LoVo (cell line): ENCODE data around the gene GMIP.

Experiments
- DNase-seq: peaks from one replicate; pipeline ENCODE4 v3.0.0-alpha.2; 2016; ENCODE audit warnings: low spot score

Gene GMIP

DNA sequence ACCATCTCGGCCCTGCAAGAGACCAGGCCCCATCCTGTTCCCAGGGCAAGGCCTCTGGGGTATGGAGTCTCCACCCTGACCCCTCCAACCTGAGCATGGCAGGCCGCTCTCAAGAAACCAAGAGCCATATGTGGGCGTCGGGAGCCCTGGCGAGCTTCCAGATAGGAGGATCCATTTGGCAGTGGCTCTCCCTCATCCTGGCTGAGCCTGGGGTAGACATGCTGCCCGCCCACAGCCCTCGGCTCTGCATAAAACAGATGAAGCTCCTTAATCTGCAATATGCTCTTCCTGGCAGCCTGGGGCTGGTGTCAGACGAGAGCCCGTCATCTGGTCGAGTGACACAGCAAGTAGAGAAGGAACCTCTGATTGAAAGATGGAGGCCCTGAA is 13.9 kb upstream of the GMIP start:
- no peak for DNase-seq

DNA sequence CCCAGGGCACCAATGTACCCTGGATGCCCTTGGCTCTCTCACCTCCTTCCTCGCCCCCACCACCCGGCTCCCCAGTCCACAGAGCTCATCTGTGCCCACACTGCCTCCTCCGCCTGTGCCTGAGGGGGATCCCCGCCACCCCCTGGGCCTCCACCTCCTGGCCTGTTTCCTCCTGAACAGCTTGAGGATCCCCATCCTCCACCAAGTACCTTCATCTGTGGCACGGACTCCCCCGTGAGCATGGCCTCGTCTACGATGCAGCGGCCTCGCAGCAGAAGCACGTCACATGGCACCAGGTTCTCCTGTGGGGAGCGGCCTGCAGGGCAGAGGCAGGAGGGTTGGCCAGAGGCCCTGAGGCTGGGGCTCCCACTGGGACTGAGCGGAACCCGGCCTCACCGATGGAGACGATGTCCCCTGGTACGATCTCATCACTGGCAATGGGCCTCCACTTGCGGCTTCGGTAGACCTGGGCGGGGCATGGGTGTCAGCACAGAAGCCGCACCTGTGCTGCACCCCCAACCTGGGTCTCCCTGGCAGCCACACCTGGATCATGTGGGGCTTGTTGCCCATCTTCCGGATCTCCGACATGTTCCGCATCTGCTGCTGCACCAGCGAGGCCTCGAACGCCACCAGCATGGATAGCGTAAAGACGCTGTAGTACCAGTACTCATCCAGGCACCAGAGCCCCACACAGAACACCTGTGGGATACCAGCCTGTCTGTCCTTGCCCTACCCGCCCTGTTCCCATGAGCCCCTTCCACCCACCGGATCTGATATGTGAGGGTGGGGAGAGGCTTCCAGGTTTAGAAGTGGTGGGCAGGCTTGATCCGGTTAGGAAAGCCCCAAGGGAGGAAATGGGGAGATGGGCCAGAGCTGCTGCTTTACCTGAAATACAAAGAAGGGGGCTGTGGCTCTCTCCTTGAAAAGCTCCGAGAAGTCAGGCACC is 13.3 kb upstream of the GMIP start:
- DNase-seq, result no peak

DNA sequence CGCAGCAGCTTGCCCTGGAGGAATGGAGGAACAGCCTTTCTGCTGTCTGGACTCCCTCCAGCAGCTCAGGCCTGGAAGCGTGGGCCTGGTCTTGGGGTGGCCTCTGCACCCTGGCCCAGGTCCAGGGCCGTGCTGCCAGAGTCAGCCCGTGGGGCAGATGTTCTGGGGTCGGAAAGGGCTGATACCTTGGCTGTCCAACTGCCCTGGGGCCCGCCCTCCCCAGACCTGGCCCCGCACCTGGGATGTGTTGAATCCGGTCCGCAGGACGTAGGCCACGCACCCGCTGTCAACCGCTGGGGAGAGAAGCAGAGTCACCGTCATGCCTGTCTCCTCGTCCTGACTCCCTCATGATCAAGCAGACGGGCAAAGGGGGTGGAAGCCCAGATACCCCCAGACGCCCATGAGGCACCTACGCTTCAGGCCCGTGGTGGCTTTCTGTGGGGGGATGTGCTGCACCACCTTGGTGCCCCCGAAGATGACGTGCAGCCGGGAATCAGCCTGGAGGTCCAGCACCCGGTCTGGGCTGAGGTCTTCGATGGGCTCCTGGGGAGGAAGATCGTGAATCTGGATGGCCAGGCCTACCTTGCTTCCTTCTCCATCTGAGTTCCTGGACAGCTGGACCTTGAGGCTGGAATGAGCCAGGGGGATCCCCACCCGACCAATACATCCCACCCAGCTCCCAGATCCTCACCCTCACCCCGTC is 12.3 kb upstream of the GMIP start:
- DNase-seq, result no peak

DNA sequence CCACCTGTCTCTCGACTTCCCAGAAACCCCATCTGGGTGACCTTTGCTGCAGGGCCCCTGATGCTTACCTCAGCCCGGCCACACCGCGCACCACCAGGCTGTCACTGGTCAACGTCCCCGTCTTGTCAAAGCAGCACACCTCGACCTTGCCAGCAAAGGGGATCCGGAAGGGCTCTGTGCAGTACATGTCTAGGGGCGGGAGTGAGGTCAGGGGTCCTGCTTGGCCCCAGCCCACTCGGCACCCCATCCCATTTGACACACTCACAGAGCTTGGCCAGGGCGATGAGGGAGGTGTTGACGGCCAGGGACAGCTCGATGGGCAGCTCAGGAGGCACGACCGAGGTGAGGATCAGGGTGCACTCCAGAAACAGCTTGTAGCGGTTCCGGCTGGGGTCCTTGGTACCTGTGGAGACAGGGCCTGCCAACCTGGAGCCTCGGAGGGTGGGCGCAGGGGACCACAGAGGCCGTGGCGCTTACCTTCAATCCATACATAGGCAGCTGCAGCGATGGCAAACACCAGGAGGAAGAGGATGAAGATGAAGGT is 11.7 kb upstream of the GMIP start:
- DNase-seq, result no peak

DNA sequence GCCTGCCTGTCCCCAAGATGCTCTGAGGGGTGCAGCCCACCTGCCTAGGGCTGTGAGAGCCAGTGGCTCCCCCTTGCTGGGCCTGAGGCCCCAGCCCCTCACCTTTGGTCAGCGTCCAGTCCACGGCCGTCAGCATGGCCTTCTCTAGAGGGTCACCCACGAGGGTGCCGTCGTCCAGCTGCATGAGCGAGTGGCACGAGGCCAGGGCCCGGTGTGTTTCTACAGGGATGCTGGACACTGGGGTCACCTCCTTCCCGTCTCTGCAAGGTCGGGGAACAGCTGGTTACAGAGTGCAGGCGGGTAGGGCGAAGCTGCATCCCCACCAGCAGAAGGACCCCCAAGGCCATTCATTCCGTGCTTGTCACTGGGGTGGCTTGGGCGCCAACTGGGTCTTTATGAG is 11.0 kb upstream of the GMIP start:
- DNase-seq, result no peak

DNA sequence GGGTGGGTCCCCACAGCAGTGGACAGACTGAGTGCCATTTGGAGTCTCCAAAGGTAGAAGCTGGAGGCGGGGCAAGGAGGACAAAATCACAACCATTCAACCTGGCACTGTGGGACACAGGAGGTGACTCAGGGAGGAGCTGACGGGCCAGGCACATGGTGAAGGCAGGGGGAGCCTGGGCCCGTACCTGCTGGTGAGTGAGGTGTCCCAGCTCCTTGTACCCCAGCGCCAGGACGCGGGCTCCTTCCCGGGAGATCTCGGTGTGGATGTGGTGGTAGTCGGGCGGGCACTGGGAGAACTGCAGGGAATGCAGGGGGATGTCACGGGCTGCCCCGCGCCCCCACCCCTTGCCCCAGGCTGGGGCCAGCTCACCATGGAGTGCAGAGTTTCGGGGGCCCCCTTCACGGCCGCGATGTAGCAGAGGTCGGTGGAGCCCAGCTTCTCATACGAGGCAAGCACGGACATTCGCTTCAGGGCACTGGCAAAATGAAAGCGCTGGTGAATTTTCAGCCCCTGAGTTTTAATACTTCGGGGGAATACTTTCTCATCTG is 10.2 kb upstream of the GMIP start:
- DNase-seq, result no peak

DNA sequence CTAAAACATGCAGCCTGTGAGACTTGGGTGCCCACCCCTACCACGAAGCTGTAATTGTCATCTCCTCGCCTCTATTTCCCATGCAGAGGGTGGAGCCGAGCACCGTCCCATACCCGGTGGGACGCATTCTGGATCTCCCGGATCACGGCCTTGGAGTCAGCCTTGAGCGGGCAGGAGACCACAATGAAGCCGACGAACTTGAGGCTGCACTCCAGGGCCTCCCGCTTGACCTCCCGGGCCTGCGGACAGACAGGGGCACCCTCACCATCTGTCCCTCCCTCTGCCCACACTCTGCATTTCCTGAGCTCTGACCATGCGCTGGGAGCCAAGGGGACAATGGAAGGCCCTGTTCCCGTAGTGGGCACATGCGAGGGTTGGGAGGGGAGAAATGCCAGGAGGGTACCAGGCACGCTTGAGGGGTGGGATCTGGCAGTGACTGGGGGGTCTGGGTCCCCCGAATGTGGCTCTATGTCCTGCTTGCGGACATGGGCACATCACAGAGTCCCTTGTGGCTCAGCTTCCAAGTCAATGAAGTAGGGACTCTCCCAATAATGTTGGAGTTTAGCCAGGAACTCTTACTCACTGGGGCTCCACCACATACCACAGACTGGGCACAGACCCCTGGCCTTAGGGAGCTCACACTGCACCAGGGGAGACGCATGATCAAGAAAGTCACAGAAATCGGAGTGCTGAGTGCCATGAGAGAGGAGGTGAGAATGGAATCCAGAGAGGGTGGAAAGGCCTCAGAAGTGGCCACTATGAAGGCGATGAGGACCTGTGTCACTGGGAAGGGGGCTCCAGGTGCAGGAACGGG is 9.2 kb upstream of the GMIP start:
- DNase-seq, result no peak

DNA sequence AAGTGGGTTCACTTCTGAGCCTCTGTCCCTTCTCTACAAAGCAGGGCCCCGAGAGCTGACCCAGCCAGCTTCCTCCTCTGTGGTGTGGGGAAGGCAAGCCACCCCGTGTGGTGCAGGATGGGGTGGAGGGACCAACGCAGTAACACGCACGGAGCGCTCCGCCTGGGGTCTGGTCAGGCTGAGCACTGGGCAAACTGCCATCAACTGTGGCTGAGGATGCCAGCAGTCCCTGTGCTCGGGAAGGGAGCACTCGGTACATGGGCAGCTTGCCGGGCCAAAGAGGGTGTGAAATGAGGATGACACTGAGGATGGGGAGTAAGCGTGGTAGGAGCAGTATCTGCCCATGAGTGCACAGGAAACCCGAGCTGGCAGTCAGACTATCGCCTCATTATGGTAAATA is 7.6 kb upstream of the GMIP start:
- DNase-seq, result no peak

DNA sequence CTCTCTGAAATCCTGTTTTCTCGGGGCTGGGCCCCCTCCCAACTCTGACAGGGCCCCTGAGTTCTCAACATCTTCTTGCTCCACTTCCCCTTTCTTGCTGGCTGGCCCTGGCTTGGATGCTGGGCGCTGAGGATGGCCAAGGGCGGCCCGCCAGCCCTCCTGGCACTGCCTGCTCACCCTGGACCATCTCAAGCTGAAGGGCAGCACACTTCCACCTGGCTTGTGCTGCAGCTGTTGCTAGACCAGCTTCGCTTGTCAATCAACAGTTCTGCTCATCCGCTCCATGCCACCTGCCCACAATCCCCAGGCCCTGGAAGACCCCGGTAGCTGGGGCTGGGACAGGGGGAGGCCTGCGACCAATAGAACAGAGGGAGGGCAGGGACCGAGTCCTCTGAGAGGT is 6.9 kb upstream of the GMIP start:
- DNase-seq, result no peak

DNA sequence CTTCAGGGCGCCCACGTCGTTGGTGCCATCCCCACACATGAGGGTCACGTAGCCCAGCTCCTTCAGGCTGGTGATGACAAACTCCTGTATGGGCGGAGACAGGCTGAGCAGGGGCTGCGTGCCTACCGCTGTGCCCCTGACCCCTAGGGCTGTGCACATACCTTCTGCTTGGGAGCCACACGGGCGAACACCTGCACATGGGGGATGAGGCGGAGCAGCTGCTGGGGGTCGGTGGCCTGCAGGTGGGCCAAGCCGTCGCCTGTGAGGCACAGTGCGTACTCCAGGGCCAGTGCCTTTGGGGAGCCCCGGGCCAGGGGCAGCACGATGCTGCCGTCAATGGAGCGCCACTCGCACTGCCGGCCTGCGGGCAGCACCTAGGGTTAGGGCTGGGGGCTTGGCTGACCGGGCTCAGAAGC is 6.1 kb upstream of the GMIP start:
- no peak for DNase-seq

DNA sequence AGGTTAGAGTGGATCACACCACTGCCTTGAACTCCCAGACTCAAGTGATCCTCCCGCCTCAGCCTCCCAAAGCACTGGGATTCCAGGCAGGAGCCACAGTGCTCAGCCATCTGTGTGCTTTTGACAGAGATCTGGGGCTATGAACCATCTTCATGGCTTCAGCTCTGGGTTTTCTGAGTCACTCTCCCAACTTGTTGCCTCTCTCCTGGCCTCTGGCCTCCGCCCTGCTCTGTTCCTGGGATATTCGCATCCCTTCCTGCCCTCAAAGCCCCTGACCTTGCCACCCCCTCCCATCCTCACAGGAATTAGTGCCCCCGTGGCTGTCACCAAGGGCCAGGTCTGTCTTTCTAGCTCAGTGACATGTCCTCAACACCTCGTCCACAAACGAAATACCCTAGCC is 5.7 kb upstream of the GMIP start:
- DNase-seq, result no peak

DNA sequence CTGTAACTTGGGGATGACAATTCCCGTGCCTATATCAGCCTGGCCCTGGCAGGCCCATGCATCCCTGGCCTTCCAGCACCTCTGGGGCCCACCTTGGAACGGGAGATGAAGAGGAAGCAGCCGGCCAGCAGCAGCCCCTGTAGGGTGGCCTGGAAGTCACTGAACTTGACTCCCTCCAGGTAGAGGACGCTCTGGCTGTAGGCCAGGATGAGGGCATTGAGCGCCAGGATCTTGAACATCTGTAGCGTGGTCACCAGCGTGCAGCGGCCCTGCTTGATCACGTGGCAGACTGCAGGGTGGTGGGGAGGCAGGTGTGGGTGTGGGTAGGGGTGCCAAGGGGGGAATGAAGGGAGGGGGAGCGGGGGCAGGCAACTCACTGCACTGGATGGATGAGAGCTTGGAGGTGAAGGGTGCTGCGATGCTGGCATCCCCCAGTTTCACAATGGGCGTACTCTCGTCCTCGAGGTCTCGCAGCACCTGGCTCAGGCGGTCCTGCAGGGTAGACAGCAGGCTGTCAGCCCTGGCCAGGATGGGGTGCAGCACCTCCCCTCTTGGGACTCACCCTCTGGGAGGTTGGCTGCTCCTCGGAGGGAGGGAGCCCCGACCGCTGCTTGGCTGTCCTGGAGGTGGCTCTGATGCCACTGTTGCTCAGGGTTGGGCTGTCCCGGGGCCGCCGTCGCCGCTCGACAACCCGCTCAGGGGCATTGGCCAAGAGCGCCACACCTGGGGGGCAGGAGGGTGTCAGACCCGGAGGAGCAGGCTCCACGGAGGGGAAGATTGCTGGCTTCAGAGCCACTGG is 3.8 kb upstream of the GMIP start:
- no peak for DNase-seq

DNA sequence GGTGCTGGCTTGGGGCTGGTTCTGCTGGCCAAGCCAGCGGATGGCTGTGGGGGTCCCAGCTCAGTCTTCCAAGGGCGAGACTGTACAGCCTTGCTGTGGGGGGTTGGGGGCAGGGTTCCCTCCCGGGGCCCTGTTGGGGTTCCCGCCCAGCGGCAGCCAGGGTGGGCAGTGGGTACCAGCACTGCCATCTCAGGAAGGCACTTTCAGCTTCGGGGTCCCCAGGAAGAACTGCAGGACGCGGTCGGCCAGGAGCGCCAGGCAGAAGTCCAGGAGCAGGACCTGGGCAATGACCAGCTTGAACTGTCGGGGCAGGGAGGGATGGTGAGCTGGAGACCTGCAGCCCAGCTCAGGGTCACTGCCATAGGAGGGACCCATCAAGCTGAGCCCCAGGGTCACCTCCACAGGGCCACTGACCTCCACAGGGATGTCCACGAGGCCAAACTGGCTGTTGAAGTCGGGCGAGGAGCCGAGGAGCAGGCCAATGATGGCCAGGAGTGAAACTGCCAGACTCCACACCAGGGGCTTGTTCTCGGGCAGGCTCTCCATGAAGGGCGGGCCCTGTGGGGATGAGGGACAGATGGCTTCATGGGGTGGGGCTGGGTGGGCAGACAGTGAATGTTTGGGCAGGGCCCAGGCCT is 1.9 kb upstream of the GMIP start:
- no peak for DNase-seq

DNA sequence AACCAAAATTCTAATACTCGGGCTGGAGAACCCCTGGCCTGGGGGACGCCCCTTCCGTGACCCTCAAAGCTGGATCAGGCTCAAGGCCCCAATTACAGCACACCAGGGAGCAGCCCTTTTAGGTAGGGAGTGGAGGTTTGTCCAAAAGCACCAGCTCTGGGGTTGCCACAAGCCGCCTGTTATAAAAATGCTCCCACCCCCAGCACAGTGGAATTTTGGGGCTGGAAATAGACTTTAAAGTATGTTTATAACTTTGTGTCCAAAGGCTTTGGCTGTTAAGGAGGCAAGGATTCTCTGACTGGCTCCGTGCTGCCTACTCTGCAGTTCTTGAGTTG is 564 bp upstream of the GMIP start:
- no peak for DNase-seq

DNA sequence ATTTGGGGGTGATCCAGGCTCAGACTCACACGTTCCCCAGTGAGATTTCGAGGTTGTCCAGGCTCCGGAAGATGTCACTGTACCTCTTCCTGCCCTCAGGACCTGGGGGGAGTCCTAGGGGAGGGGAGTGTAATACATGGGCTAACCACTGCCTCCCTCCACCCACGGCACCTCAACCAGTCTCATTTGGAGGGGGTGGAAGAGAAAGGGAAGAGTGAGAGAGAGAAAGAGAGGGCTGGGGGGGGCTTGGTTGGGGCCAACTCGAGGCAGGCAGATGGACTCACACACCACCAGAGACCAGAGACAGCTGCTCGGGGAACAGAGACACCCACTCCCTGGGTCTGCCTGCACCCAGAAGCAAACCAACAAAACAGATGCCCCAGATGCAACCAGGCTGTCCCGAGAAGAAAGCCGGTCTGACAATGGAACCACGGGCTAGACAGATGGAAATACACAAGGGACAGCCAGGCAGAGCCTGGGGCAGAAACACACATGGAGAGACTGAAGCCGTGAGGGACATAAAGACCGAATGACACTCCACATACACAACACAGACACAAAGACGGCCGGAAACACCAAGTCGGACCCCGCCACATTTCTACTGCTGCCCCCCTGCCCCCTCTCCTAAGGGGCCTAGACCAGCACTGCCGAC is 825 bp downstream of the GMIP start:
- no peak for DNase-seq

DNA sequence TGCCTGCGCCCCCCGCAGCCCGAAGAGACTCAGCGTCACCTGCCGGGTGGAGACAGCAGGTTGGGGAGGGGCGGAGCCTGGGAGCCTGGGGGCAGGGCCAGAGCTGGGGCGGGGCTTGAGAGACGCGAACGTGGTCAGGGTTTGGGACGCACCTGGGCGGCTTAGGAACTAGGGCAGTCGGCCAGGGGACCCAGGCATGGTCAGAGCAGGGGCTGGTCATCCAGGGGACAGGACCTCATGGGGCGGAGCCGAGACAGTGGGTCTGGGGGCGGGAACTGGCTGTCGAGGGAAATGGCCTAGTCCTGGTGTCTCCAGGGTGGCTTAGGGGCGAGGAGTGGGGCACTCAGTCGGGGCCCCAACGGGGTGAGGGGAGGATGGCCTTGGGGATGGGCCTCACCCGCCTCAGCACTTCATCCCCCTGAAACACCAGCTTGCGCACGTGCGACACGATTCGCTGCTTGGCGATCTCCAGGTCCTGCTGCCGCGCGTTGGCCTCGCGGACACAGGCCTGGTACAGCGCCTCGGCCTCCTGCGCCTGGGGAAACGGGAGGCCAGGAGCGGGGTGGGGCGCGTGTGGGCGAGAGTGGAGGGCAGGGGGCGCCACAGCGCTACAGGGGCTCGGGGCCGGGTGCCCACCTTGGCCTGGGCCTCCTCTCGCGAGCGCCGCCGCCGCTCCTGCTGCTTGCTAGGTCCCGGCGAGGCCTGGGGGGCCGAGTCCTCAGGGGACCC is 5.8 kb downstream of the GMIP start:
- no peak for DNase-seq

DNA sequence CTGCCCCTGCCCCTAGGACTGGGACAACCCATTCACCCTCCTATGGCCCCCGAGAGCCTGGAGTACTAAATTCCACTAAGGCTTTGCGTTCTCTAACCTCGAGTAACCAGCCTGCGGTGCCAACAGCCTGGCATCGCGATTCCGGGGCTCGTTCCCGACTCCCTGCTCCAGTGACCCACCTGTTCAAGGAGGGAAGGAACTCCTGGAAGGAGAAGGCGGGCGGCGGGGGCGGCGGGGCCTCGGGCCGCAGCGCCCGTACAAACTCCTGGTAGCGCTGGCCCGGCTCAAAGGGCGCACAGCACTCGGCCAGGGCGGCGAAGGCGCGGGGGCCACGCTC is 6.3 kb downstream of the GMIP start:
- DNase-seq, result no peak

DNA sequence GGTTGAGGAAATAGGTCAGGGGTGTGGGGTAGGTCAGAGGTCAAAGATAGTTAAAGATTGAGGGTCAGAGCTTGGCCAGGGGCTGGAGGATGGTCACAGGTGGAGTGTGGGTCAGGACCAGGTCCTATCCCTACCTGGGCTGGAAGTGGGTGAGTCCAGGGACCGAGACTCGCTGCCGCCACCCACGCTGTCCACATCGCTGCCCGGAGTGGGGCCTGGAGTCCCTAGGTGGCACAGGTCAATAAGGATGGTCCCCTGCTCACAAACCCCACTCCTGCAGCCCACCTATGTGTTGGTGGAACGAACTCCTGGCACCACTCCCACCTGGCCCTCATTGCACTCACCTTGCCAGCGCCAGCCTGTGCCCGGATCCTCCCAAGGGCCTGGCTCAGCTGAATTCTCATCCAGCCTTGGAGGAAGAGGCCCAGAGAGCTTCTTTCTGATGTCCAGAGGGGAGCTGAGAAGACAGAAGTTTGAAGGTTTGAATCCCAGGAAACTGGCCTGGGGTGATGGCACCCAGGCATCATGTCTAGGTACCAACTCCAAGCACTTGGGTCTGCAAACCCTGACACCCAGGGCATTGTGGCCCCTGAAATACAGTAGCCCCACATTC is 6.8 kb downstream of the GMIP start:
- DNase-seq, result no peak

DNA sequence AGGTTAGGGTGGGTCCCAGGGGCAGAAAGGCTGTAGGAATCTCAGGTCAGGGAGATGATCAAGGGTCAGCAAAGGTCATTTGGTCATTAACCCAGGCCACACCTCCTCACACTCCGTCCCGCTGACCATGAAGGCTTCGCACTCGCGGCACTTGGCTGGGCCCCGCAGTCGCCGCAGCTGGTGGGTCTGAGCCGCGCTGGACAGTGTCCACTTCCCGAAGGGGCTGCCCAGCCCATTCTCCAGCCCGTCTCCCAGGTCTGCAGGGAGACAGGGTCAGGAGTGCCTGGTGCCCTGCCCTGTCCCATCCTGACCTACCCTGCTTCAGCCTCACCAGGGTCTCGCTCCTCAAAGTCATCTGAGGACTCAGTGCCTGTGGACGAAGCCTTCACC is 8.1 kb downstream of the GMIP start:
- DNase-seq, result no peak
